Breast epithelium (tissue), 4 donors: ENCODE data around the gene GFM2. TPM values are rescaled to one million over a fixed set of nuclear protein-coding genes. Genes with fewer than 3 reads are reported as not detected.
"Not testable (repeated sequence)": the region's sequence is repeated elsewhere in the genome, so short reads cannot be mapped to it uniquely, and the experiment has no call there.

ENCODE experiments used
- DNase-seq, 2 donors: peaks; one replicate each; pipeline ENCODE4 v3.0.0-alpha.2; 2019; ENCODE audit warnings: low spot score in 2 of 2
- H3K27ac ChIP-seq, 2 donors: fragments of 200-600 bp; sonication (generic) in 1 of 2; one replicate each; pipeline ENCODE4 v1.5.1; 2016 to 2019; ENCODE audit warnings: mild to moderate bottlenecking in 1 of 2
- H3K27me3 ChIP-seq, 2 donors: fragments of 200-600 bp; sonication (generic) in 1 of 2; one replicate each; pipeline versions ENCODE4 v1.5.1 to v1.6.0; 2017 to 2019; ENCODE audit warnings: control low read depth in 1 of 2, mild to moderate bottlenecking in 1 of 2
- H3K36me3 ChIP-seq: fragments of 200-600 bp; one replicate; pipeline ENCODE4 v1.5.1; 2019
- H3K4me1 ChIP-seq, 2 donors: fragments of 200-600 bp; sonication (generic); one replicate each; pipeline ENCODE4 v1.5.1; 2016 to 2019; ENCODE audit warnings: control low read depth in 1 of 2
- H3K4me3 ChIP-seq, 3 donors: fragments of 200-600 bp; sonication (generic); 1 replicate in 2 of 3; 2 replicates in 1 of 3; pipeline ENCODE4 v1.5.1; 2016 to 2019; ENCODE audit warnings: mild to moderate bottlenecking in 3 of 3, moderate library complexity in 2 of 3
- H3K9me3 ChIP-seq, 2 donors: fragments of 200-600 bp; sonication (generic) in 1 of 2; one replicate each; pipeline ENCODE4 v1.5.1; 2016 to 2019; ENCODE audit warnings: control low read depth in 1 of 2
- CTCF ChIP-seq, 3 donors: fragments of 450-650 bp; IDR thresholded peaks; one replicate each; pipeline ENCODE4 v1.5.1; 2016 to 2017; ENCODE audit warnings: antibody characterized with exemption in 3 of 3, mild to moderate bottlenecking in 3 of 3, moderate library complexity in 3 of 3
- POLR2A ChIP-seq: fragments of 450-650 bp; IDR thresholded peaks from one replicate; pipeline ENCODE4 v1.6.1; 2016; ENCODE audit warnings: antibody characterized with exemption, mild to moderate bottlenecking, moderate library complexity
- POLR2AphosphoS5 ChIP-seq, 3 donors: sonication (generic); formaldehyde crosslinking; IDR thresholded peaks; one replicate each; pipeline ENCODE4 v1.6.1; 2017; ENCODE audit warnings: antibody characterized with exemption in 3 of 3
- intact Hi-C: fragments of 100-400 bp; cut with DNase I; formaldehyde crosslinking; loops from one replicate; pipeline ENCODE4 v1.15.1; 2023; ENCODE audit warnings: low total_unique reads
- total RNA-seq, 3 donors: library from RNA; depleted of rRNA; stranded (reverse); fragments of >200 nt; gene quantifications; one replicate each; pipeline ENCODE4 v1.1.0, GENCODE V29; 2016

Gene GFM2
- total RNA-seq, 3 donors from 2014 or later = 21.0 to 30.3 (median 24.3) TPM

- TF ChIP-seq POLR2A = no peak
- no peak for DNase-seq
- intact Hi-C loops = no loop called here
- peaks cover 6% of the 10 kb centered on the region for H3K36me3 ChIP-seq
- no peaks in the 10 kb centered on the region for H3K9me3 ChIP-seq
- H3K4me1 ChIP-seq = no peaks in the 10 kb centered on the region
- no peaks in the 10 kb centered on the region for H3K27me3 ChIP-seq
- H3K4me3 ChIP-seq = no peak overlapping the region
- no peak overlapping the region for H3K27ac ChIP-seq
These were observed 73.7 kb downstream of the GFM2 start for GRCh38 chr5:74693191-74693590.

- no peaks in the 10 kb centered on the region for H3K4me1 ChIP-seq
- H3K27ac ChIP-seq = no peak overlapping the region
- no peak for DNase-seq
- intact Hi-C loops = no loop called here
- H3K9me3 ChIP-seq = no peaks in the 10 kb centered on the region
- no peaks in the 10 kb centered on the region for H3K36me3 ChIP-seq
- H3K4me3 ChIP-seq = no peak overlapping the region
- TF ChIP-seq POLR2AphosphoS5 (IDR thresholded peaks at IDR 0.05) (no peak), CTCF (IDR thresholded peaks at IDR 0.05) (no peak), POLR2A (no peak)
- H3K27me3 ChIP-seq = no peaks in the 10 kb centered on the region
These were observed 79.8 kb downstream of the GFM2 start for GRCh38 chr5:74686962-74687751.

- TF ChIP-seq POLR2A = no peak
- no peak for TF ChIP-seq POLR2AphosphoS5 (IDR thresholded peaks at IDR 0.05)
- no peak for TF ChIP-seq CTCF (IDR thresholded peaks at IDR 0.05)
- Histone ChIP-seq H3K36me3 (no peaks in the 10 kb centered on the region), H3K9me3 (no peaks in the 10 kb centered on the region), H3K27ac (peak overlapping the region; percentile 83 to 95), H3K4me1 (no peaks in the 10 kb centered on the region), H3K4me3 (peak overlapping the region; percentile 80 to 99 (median 95)), H3K27me3 (no peaks in the 10 kb centered on the region)
- intact Hi-C loops = no loop called here
- no peak for DNase-seq
These were observed 80.8 kb downstream of the GFM2 start for GRCh38 chr5:74685979-74686631.

- Histone ChIP-seq H3K4me3 (peak within 1 kb of the TSS; percentile 80 to 99 (median 95)), H3K36me3 (no peaks in the 10 kb centered on the region), H3K27me3 (no peaks in the 10 kb centered on the region), H3K4me1 (no peaks in the 10 kb centered on the region), H3K9me3 (no peaks in the 10 kb centered on the region), H3K27ac (peak within 1 kb of the TSS; percentile 83 to 95)
- peak; percentile 80 to 88 for DNase-seq
- intact Hi-C loops = no loop called here
- TF ChIP-seq POLR2A = peak; percentile 48
- peak; percentile 78 to 85 (median 84) for TF ChIP-seq POLR2AphosphoS5 (IDR thresholded peaks at IDR 0.05)
- TF ChIP-seq CTCF (IDR thresholded peaks at IDR 0.05) = no peak
These were observed 81.7 kb downstream of the GFM2 start, which contains the start of gene HEXB for GRCh38 chr5:74684900-74685851. TSS of gene HEXB (plus strand) at chr5:74685233. CDS start at chr5:74685261, 28 bp downstream.

GRCh38 chr5:74679966-74680365 is 87.0 kb downstream of the GFM2 start:
- TF ChIP-seq CTCF (IDR thresholded peaks at IDR 0.05) (no peak), POLR2A (no peak), POLR2AphosphoS5 (IDR thresholded peaks at IDR 0.05) (no peak)
- Histone ChIP-seq H3K27ac (no peak overlapping the region), H3K36me3 (no peaks in the 10 kb centered on the region), H3K9me3 (no peaks in the 10 kb centered on the region), H3K4me3 (no peak overlapping the region), H3K27me3 (no peaks in the 10 kb centered on the region), H3K4me1 (no peaks in the 10 kb centered on the region)
- DNase-seq = no peak
- intact Hi-C loops = no loop called here

- H3K9me3 ChIP-seq, H3K27me3 ChIP-seq, H3K27ac ChIP-seq, H3K4me3 ChIP-seq, intact Hi-C loops, DNase-seq, H3K36me3 ChIP-seq, H3K4me1 ChIP-seq: not testable (repeated sequence)
These were observed 87.6 kb downstream of the GFM2 start for GRCh38 chr5:74679300-74679699.

GRCh38 chr5:74678123-74678522 is 88.8 kb downstream of the GFM2 start:
- H3K9me3 ChIP-seq, H3K27me3 ChIP-seq, H3K4me3 ChIP-seq, intact Hi-C loops, H3K4me1 ChIP-seq, H3K36me3 ChIP-seq, H3K27ac ChIP-seq, DNase-seq: not testable (repeated sequence)

- H3K4me3 ChIP-seq, intact Hi-C loops: not testable (repeated sequence)
These were observed 90.5 kb downstream of the GFM2 start for GRCh38 chr5:74676466-74676865.

More at GRCh38 chr5:74676466-74676865, 90.5 kb downstream of the GFM2 start:
- not testable (repeated sequence) for H3K4me1 ChIP-seq, DNase-seq, H3K27ac ChIP-seq, H3K27me3 ChIP-seq, H3K36me3 ChIP-seq, H3K9me3 ChIP-seq
